ENCODE results near the gene KLHL29. TPM values are rescaled to one million over a fixed set of nuclear protein-coding genes. Genes with fewer than 3 reads are reported as not detected.

KLHL29 gene
- total RNA-seq, 1 donor from 2014 or later: 2.2 TPM

DNA sequence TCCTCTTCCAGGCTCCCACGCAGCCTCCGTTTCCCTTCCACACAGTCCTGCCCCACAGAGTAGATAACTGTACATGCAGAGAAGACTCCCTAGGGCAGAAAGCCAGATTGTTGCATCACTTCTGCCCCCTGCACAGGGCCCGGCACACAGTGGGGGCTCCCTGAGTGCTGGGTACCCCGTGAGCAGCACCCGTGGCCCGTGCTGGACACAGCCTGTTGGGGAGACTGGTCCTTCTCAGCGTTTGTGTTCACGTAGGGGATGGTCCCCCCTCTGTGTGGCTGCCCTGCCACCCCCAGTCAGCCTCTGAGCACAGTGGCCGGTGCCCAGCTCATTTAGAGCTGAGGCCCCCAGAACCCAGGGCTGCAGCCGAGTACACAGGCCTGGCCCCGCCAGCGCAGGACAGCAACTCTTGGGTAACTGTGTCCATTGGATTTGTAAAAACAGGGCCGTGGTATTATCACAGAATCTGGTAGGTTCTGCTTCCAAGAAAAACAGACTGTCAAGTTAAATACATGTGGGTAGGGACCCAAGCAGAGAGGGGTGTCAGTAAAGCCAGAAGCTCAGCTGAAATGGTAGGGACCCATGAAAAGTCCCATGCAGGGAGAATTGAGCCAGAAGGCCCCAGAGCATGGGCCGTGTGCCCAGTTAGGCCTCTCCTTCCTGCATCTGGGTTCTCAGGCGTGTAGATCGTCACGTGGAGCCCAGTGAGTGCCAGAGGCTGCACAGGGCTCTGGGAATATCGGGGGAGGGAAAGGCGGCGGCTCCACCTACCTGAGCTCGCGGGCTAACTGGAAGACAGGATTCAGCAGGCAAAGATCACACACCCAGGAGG lies 284.6 kb downstream of the KLHL29 start:
- intact Hi-C loops (cut with micrococcal nuclease): no loop called here

- intact Hi-C loops (cut with micrococcal nuclease): no loop called here
Measured at GRCh38 chr2:23670245-23670592, 285.2 kb downstream of the KLHL29 start.

DNA sequence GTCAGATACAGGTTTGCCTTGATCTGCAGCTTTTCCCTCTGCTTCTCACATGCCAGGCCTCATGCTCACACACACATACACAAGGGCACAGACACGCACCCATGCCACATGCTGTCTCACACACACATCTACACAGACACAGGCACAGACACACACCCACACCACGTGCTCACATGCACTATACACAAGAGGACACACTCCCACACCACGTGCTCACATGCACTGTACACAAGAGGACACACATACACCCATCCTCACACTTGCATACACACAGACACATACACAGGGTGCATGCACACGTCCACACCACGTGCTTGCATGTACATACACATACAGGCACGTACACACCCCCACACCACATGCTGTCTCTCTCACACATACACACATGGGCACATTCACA lies 288.1 kb downstream of the KLHL29 start:
- intact Hi-C loops (cut with micrococcal nuclease): no loop called here

DNA sequence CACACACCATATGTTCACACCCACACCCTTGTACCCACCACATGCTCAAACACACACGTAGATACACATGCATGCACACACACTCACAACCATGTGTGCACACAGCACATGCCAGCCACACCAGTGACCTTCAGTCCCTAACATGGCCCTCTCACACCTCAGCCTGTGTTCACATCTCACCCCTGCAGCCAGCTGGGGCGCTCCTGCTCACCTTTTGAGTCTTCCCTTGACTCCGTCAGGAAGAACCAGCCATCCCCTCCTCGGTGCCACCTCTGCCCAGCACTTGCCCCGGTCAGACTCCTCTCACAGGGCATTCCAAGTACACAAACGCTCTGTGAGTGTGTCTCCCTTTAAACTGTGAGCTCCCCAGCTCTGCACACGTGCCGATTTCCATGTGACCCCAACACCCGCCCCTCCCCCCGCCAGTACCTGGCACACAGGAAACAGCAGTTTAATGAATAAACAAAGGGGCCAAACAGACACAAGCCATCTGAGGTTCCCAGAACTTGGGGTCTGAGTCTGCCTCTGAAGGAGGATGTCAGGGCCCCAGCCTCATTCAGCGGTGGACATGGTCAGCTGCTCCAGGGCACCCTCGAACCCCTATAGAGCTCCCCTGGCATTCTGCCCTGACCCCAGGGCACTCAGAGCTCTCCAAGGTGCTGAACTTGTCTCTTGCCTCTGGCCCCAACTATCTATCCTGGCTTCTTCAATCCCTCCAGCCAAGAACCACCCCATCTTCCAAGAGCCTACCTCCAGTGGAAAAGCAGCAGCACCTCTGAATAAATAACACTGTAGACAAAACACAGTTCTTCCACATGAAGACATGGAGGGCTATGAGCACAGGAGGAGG lies 289.1 kb downstream of the KLHL29 start:
- intact Hi-C loops (cut with micrococcal nuclease): no loop called here

DNA sequence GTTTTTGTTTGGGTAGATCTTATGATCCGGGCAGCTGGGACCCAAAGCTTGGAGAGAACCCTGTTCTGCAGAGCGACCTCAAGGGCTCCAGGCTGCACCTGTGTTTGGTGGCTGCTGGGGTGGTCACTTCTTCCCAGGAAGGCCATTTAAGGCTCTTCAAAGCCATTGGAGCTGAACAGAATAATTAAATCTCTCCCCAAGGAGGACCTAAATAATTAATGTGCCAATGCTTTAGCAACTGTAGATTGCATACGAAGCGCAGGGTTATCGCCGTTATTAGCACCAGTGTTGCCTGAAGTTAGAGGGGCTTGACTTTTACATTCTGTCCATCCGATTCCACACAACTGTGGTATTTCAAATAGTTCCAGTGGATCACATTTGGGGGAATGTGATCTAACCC lies 290.5 kb downstream of the KLHL29 start:
- intact Hi-C loops (cut with micrococcal nuclease): no loop called here

DNA sequence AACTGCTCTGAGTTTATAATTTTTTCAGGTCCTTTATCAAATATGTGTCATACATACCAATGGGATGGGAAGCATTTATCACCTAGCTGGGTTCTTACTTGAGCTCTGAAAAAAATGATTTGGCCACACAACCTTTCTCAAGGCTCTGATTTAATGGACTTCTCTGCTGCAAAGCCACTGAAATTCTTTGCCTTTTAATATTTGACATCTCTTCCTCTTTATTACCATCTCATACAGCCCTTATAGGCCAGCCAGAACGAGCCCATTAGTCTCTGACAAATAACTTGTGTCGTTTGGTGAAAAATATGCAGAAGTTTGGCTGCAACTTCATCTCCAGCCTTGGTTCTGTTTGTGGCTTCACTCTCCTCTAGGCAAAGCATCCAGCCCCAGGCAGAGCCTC lies 292.9 kb downstream of the KLHL29 start:
- intact Hi-C loops (cut with micrococcal nuclease): no loop called here

DNA sequence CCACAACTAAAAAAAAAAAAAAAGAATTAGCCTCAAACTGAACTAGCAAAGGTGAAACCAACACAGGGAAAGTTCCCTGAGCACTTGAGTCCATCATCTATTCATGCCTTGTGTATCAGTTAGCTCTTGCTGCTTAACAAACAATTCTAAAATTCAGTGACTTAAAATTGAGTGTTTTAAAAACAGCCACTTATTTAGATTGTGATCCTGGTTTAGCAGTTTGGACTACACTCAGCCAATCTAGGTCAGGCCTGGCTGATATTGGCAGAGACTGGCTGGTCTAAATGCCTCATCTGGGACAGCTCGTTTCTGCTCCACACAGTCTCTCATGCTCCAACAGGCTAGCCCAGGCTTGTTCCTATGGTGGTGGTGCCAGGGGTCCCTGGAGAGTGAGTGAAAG lies 294.1 kb downstream of the KLHL29 start:
- intact Hi-C loops (cut with micrococcal nuclease): no loop called here

DNA sequence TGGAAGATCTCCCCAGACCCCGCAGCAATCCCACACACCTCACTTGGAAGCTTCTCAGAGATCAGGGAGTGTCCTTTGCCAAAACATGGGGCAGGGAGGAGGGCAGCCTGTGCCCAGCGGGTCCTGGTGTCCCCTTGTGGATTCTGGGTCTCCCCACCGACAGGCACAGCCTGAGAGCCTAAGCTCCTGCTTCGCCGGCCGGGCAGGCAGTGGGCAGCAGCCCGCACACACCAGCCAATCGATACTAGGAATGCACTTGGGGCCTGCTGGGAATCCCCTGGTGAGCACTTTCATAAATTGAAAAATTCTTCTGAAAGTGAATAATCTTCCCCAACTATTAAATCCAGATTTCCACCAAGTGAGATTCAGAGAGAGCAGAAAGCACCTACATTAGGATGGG lies 296.0 kb downstream of the KLHL29 start:
- intact Hi-C loops (cut with micrococcal nuclease): no loop called here

DNA sequence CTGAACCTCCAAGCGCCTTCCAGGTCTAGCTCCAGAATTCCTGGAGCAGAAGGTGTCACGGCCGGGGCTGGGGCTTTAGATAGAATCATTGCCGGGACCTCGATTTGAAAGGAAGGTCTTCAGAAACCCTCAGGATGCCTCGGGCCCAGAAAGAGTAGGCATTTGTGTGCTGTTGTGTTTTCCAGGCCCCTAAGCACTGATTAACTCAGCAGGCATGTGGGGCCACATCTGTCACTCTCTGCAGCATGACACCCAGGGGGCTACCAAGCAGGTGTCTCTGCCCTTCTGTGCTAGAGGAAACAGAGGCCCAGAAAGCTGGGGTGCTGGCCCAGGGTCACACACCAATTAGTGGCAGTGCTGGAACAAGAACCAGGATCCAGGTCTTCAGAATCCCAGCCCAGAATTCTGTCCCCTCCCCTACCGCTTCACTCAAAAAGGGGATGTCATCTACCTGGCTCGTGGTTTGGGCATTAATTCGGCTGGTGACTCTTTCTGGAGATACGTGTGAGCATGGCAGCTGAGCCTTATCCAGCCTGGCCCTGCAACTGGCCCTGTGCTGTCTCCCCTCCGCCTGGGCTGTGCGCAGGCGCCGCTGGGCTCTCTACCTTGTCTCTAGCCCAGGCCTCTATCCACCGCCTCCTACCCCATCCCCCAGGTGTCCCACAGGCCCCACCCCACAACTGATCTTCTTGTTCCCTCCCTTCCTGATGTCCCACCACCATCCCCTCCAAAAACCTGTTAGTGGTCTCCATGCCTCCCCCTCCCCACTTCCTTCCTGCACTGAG lies 296.6 kb downstream of the KLHL29 start:
- intact Hi-C loops (cut with micrococcal nuclease): no loop called here

GRCh38 chr2:23682481-23682880 lies 297.5 kb downstream of the KLHL29 start:
- intact Hi-C loops (cut with micrococcal nuclease): no loop called here

DNA sequence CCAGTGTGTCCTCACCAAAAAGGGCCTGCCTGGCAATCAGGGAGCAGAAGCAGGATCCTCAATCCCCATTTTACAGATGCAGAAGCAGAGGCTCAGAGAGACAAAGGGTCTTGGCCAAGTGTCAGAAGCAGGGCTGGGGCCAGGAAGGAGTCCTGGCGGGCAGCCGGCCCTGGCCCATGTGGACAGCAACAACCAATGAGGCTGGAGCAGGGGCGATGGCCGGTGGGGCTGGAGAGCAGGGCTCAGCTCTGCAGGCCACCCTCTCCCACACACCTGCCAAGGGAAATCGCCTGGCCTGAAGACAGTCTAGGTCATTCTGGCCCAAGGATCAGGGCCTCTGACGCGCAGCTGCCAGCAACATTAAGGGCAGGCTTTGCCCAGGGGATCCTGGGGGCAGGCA lies 298.0 kb downstream of the KLHL29 start:
- intact Hi-C loops (cut with micrococcal nuclease): no loop called here

DNA sequence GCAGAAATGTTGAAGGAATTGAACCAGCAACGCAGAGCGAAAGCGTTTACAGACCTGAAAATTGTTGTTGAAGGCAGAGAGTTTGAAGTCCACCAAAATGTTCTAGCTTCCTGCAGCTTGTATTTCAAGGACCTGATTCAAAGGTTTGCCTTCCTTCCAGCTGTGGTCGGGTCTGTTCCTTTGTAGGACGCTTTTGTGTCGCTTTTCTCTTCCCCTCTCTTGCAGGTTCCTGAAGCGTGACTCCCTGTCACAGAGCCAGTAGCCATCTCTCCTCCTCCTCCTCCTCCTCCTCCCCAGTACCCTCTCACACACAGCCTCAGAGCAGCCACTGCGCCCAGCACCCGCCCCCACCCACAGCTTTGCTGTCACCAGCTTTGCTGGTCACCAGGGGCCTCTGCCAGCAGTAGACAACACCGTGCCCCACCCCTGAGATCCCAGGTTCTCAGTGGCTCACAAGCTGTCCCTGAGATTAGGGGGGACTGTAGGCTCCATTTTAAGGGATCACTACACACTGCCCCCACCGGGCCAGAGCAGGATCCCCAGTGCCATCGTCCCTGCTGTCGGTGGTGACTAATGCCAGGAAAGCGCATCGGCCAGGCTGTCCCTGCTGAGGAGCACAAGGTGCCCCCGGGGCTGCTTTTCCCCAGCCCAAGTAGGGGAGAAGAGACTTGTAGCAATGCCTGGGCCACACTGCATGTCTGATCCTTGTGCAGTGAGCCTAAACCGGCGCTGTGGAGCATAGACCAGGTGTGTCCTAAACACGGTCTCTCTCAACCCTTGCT lies 299.6 kb downstream of the KLHL29 start:
- intact Hi-C loops (cut with micrococcal nuclease): no loop called here

DNA sequence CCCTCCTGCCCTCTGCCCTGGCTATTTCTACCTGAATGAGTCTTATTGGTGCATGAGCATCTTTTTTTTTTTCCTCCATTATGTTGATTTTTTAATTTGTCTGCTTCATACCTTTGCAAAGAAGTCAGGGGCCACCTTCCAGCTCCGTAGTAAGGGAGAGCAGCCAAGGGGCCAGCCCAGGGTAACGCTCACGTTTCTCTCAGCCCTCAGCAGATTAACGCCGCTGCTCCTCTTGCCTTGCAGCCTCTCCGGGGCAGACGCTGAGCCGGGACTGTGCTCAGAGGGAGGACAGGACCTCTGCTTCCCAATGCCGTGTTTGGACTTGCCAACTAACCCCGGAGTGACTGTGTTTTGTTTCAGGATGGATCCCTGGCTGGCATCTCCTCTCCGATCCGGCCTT lies 300.2 kb downstream of the KLHL29 start:
- intact Hi-C loops (cut with micrococcal nuclease): no loop called here

DNA sequence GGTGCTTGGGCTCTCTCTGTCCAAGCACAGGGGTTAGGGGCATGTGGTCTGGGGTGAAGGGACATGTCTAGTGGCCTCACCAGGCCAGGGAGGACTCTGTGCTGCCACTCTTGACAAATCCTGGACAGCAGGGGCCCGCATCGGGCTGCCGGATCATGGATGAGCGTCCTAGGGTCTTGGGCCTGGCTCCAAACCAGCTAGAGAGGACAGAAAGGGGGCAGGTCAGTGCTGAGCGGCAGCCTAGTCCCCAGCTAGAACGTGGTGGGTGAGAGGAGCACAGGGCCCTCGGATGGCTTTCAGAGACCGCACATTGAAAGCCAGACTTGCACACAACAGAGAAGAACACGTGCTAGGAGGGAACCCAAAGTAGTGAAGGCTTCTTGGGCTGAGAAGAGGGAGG lies 300.7 kb downstream of the KLHL29 start:
- intact Hi-C loops (cut with micrococcal nuclease): no loop called here

GRCh38 chr2:23686405-23687029 lies 301.5 kb downstream of the KLHL29 start:
- intact Hi-C loops (cut with micrococcal nuclease): no loop called here

DNA sequence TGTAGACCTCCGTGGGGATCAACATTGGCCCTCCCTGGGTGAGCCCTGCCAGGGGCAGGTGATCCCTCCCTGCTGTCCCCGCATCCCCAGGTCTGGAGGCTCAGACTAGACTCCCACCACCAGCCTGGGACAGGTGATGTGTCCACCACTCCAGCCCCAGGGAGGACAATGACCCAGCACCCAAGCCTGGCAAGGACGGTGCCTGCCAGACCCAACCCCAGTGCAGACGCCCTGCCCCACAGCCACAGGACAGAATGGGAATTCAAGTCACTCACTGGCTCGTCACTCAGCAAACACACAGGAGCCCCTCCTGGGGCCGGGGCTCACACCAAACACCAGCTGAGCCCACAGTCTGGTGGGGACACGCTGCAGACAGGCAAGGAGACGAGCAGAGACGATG lies 302.2 kb downstream of the KLHL29 start:
- intact Hi-C loops (cut with micrococcal nuclease): no loop called here

DNA sequence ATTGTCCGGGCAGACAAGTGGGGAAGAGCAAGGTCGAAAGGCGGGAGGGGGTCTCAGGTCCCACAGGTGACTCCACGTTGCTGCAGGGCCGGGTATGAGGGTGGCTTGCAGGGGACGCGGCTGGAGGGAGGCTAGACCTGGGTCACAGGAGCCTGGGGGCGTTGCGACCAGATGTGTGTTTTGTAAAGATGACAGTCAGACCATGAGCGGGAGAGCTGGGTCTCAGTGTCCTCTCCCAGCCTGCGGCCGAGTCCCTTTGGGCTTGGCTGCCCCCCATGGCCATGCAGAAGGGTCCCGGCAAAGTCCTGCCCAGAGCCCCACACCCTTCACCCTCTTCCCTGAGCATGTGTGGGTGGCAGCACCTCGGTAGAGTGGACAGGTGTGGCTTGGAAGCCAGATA lies 302.7 kb downstream of the KLHL29 start:
- intact Hi-C loops (cut with micrococcal nuclease): no loop called here

GRCh38 chr2:23688486-23689130 lies 303.6 kb downstream of the KLHL29 start:
- intact Hi-C loops (cut with micrococcal nuclease): no loop called here

- intact Hi-C loops (cut with micrococcal nuclease): no loop called here
Measured at GRCh38 chr2:23689131-23689700, 304.2 kb downstream of the KLHL29 start.

DNA sequence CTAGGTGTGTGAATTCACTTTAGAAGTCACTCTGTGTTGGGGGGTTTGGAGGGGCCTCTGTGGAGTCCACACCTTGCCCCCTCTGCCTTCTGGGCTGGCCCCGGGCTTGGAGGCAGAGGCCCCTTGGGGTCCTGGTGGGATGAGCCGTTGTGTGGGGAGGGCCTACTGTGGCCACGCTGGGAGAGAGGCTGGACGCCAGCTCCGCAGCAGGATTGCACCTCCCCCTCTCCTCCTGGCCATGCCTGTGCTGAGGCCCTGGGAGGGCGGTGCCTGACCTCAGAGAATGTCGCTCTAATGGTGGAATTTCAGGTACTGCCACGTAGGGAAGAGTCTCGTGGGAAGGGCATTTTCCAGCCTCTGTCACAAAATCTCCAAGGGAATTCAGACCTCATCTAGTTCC lies 304.9 kb downstream of the KLHL29 start:
- intact Hi-C loops (cut with micrococcal nuclease): no loop called here

Data from T-helper 2 cell treated with Interferon-gamma antibody and Interleukin-4, amounts not matched to agents 100 ng/mL and 5 ng/mL, for 36 hours (primary cell).